ENCODE measurements around the gene DMRTC1B.
"Not testable (repeated sequence)": the region's sequence is repeated elsewhere in the genome, so short reads cannot be mapped to it uniquely, and the experiment has no call there.

DMRTC1B gene

DNA sequence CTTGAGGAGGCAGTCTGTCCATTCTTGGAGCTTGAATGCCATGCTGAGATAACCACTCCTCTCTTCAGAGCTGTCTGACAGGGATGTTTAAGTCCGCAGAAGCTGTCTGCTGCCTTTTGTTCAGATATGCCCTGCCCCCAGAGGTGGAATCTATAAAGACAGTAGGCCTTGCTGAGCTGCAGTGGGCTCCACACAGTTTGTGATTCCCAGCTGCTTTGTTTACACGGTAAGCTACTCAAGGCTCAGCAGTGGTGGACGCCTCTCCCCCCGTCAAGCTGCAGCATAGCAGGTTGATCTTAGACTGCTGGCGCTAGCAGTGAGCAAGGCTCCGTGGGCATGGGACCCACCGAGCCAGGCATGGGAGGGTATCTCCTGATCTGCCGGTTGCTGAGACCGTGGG, 16.2 kb upstream of the DMRTC1B start:
- not testable (repeated sequence) for H3K9me3 ChIP-seq (ENCODE audit: insufficient read depth, low read length); H3K79me2 ChIP-seq (ENCODE audit: insufficient read depth, low read length); H3K36me3 ChIP-seq (ENCODE audit: low read length); H3K4me3 ChIP-seq (ENCODE audit: insufficient read depth, low read length, poor library complexity, severe bottlenecking); H3F3A ChIP-seq (ENCODE audit: insufficient read depth); H3K27ac ChIP-seq (ENCODE audit: low read depth, low read length); H3K9ac ChIP-seq (ENCODE audit: low read length); H4K20me1 ChIP-seq (ENCODE audit: low read depth, low read length); H2AFZ ChIP-seq (ENCODE audit: low read depth, low read length, severe bottlenecking); H3K4me2 ChIP-seq (ENCODE audit: low read depth, low read length, poor library complexity, severe bottlenecking); H3K27me3 ChIP-seq (ENCODE audit: low read length); H3K9me2 ChIP-seq (replicated peaks; ENCODE audit: insufficient read depth, low read length)

DNA sequence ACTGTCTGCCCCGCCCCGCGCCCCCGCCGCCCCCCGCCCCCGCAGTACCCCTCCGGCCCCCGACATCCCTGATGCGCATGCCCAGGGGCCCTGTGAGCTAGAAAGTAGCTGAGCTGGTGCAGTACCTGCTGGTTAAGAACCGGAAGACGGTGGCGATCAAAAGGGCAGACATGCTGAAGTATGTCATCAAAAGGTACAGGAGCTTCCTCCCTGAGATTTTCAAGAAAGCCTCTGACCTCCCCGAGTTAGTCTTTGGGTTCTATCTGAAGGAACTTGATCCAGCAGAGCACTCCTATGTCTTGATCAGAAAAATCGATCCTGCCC, 739 bp downstream of the DMRTC1B start:
- not testable (repeated sequence) for H3K27ac ChIP-seq (ENCODE audit: low read depth, low read length); H2AFZ ChIP-seq (ENCODE audit: low read depth, low read length, severe bottlenecking); H3K9me3 ChIP-seq (ENCODE audit: insufficient read depth, low read length); H3K9me2 ChIP-seq (replicated peaks; ENCODE audit: insufficient read depth, low read length); H3K27me3 ChIP-seq (ENCODE audit: low read length); H3K36me3 ChIP-seq (ENCODE audit: low read length); H3K4me2 ChIP-seq (ENCODE audit: low read depth, low read length, poor library complexity, severe bottlenecking); H3K9ac ChIP-seq (ENCODE audit: low read length); H4K20me1 ChIP-seq (ENCODE audit: low read depth, low read length); H3K79me2 ChIP-seq (ENCODE audit: insufficient read depth, low read length); H3F3A ChIP-seq (ENCODE audit: insufficient read depth); H3K4me3 ChIP-seq (ENCODE audit: insufficient read depth, low read length, poor library complexity, severe bottlenecking)

- not testable (repeated sequence) for H3K27ac ChIP-seq (ENCODE audit: low read depth, low read length); H3K4me2 ChIP-seq (ENCODE audit: low read depth, low read length, poor library complexity, severe bottlenecking); H4K20me1 ChIP-seq (ENCODE audit: low read depth, low read length); H3K36me3 ChIP-seq (ENCODE audit: low read length); H3K9me2 ChIP-seq (replicated peaks; ENCODE audit: insufficient read depth, low read length); H3K9ac ChIP-seq (ENCODE audit: low read length); H3F3A ChIP-seq (ENCODE audit: insufficient read depth); H2AFZ ChIP-seq (ENCODE audit: low read depth, low read length, severe bottlenecking); H3K4me3 ChIP-seq (ENCODE audit: insufficient read depth, low read length, poor library complexity, severe bottlenecking); H3K79me2 ChIP-seq (ENCODE audit: insufficient read depth, low read length); H3K9me3 ChIP-seq (ENCODE audit: insufficient read depth, low read length); H3K27me3 ChIP-seq (ENCODE audit: low read length)
Observed at GRCh38 chrX:72778146-72778545, 1.5 kb downstream of the DMRTC1B start.

DNA sequence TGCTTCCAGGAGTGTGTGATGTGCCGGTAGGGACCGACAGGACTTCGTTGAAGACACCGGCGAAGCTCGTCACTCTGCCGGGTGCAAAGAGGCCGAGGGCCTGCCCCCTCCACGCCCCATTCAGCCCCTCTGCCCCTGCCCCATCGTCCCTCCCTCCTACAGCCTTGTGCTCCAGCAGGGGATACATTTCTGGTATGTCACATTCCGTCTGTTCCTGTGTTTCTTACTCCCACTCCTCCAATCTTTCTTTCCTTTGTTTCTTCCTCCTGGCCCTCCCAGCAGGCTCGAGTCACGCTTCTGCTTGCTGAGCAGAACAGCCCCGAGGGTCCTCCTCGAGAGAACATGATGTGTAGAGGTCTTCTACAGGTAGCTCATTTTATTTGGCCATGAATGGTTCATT, 5.9 kb downstream of the DMRTC1B start, which contains the start of gene FAM236B:
FAM236B (minus strand) TSS at position 101 of the 400 bp plus-strand sequence; CDS start at position 1, 100 bp downstream.
- not testable (repeated sequence) for H3K4me2 ChIP-seq (ENCODE audit: low read depth, low read length, poor library complexity, severe bottlenecking); H3K27me3 ChIP-seq (ENCODE audit: low read length); H4K20me1 ChIP-seq (ENCODE audit: low read depth, low read length); H3K9ac ChIP-seq (ENCODE audit: low read length); H3K9me3 ChIP-seq (ENCODE audit: insufficient read depth, low read length); H3K79me2 ChIP-seq (ENCODE audit: insufficient read depth, low read length); H3F3A ChIP-seq (ENCODE audit: insufficient read depth); H3K36me3 ChIP-seq (ENCODE audit: low read length); H3K9me2 ChIP-seq (replicated peaks; ENCODE audit: insufficient read depth, low read length); H3K4me3 ChIP-seq (ENCODE audit: insufficient read depth, low read length, poor library complexity, severe bottlenecking); H3K27ac ChIP-seq (ENCODE audit: low read depth, low read length); H2AFZ ChIP-seq (ENCODE audit: low read depth, low read length, severe bottlenecking)

DNA sequence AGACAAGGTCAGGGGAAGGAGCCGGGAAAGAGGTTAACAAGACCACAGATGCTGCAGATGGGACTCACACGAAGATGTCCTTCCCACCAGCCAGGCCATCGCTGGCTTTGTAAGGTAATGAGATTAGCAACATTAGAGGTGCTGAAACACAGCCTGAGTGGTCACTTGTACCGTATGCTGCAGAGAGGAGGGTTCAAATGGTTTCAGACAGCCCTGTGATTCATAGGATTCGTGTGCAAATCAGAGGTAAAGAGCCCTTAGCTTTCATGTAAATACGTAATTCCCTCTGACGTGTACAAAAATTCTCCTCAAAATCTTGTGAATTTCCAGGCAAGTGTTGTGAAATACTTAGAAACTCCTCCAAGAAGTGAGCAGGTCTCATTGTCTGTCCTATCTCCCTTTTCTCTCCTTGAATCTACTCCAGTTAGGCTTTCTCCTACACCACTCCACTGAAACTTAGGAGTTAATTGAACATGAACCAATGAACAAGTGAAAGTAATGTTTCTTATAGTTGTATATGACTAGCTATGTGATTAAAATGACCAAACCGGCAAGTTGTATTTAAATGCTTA, 6.8 kb downstream of the DMRTC1B start:
- not testable (repeated sequence) for H3K4me2 ChIP-seq (ENCODE audit: low read depth, low read length, poor library complexity, severe bottlenecking); H3K27ac ChIP-seq (ENCODE audit: low read depth, low read length); H3K9ac ChIP-seq (ENCODE audit: low read length); H3K4me3 ChIP-seq (ENCODE audit: insufficient read depth, low read length, poor library complexity, severe bottlenecking); H3K27me3 ChIP-seq (ENCODE audit: low read length); H3K79me2 ChIP-seq (ENCODE audit: insufficient read depth, low read length); H3F3A ChIP-seq (ENCODE audit: insufficient read depth); H3K36me3 ChIP-seq (ENCODE audit: low read length); H3K9me3 ChIP-seq (ENCODE audit: insufficient read depth, low read length); H4K20me1 ChIP-seq (ENCODE audit: low read depth, low read length); H2AFZ ChIP-seq (ENCODE audit: low read depth, low read length, severe bottlenecking); H3K9me2 ChIP-seq (replicated peaks; ENCODE audit: insufficient read depth, low read length)

DNA sequence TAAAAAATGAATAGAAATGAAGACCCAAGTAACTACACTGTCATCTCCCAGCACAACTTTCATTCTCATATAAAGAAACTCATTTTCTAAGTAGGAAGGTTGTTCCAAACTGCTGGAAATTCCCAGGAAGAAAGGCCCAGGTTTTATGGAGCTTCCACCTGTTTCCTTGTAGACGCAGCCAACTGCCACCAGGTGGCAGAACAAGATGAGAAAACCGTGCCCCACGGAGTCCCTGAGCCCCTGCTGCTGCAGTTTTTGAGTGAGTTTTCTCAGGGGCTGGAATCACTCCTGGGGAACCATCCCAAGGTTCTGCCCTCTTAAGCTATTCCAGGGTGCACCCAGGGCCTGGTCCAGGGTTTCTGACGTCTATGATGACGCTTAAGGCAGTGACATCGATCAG, 7.3 kb downstream of the DMRTC1B start:
- H3F3A ChIP-seq (ENCODE audit: insufficient read depth); H3K36me3 ChIP-seq (ENCODE audit: low read length); H3K4me3 ChIP-seq (ENCODE audit: insufficient read depth, low read length, poor library complexity, severe bottlenecking); H3K27me3 ChIP-seq (ENCODE audit: low read length); H3K4me2 ChIP-seq (ENCODE audit: low read depth, low read length, poor library complexity, severe bottlenecking); H3K9me2 ChIP-seq (replicated peaks; ENCODE audit: insufficient read depth, low read length); H3K79me2 ChIP-seq (ENCODE audit: insufficient read depth, low read length); H2AFZ ChIP-seq (ENCODE audit: low read depth, low read length, severe bottlenecking); H3K27ac ChIP-seq (ENCODE audit: low read depth, low read length); H3K9me3 ChIP-seq (ENCODE audit: insufficient read depth, low read length); H3K9ac ChIP-seq (ENCODE audit: low read length); H4K20me1 ChIP-seq (ENCODE audit: low read depth, low read length): not testable (repeated sequence)

DNA sequence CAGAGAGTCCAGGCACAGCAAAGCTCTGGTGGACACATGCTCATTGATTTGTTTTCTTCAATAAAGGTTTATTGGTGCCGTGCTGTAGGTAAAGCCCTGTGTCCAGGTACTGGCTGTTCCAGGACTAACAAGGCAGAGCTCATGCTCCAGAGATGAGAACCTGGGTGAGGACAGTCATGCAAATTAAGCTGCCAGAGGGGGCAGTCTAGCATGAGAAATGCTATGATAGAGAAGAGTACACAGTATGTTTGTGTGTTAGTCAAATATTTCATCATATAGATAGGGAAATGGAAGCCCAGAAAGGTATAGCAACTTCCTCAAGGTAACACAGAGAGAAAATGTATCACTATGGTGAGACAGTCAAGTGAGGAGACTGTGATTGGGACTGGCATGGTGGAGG, 11.5 kb downstream of the DMRTC1B start:
- H2AFZ ChIP-seq (ENCODE audit: low read depth, low read length, severe bottlenecking) = not testable (repeated sequence)

DNA sequence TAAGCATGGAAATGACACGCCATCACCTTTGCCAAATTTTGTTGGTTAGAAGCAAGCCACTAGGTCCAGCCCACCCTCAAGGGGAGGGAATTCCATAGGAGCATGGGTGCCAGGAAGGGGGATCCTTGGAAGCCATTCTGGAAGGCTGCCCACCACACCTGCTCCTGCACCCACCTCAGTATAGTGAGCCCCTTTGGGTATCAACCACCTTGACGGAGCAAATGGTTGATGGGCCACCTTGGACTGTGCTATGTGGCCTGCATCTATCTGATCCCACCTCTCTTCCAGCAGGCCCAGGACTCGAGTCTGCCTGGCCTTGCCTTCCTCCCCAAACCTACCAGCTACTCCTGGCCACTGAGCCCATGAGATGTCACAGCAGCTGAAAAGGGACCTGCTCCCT, 13.7 kb downstream of the DMRTC1B start:
- not testable (repeated sequence) for H3K9me2 ChIP-seq (replicated peaks; ENCODE audit: insufficient read depth, low read length); H3K4me3 ChIP-seq (ENCODE audit: insufficient read depth, low read length, poor library complexity, severe bottlenecking); H3K79me2 ChIP-seq (ENCODE audit: insufficient read depth, low read length); H3K9me3 ChIP-seq (ENCODE audit: insufficient read depth, low read length); H2AFZ ChIP-seq (ENCODE audit: low read depth, low read length, severe bottlenecking); H3K27ac ChIP-seq (ENCODE audit: low read depth, low read length); H3K27me3 ChIP-seq (ENCODE audit: low read length); H4K20me1 ChIP-seq (ENCODE audit: low read depth, low read length); H3K4me2 ChIP-seq (ENCODE audit: low read depth, low read length, poor library complexity, severe bottlenecking); H3F3A ChIP-seq (ENCODE audit: insufficient read depth); H3K9ac ChIP-seq (ENCODE audit: low read length); H3K36me3 ChIP-seq (ENCODE audit: low read length)

More for the DNA sequence above, 11.5 kb downstream of the DMRTC1B start:
- not testable (repeated sequence) for H3K27ac ChIP-seq (ENCODE audit: low read depth, low read length); H3K9ac ChIP-seq (ENCODE audit: low read length); H4K20me1 ChIP-seq (ENCODE audit: low read depth, low read length); H3K9me3 ChIP-seq (ENCODE audit: insufficient read depth, low read length); H3K79me2 ChIP-seq (ENCODE audit: insufficient read depth, low read length); H3K27me3 ChIP-seq (ENCODE audit: low read length); H3K36me3 ChIP-seq (ENCODE audit: low read length); H3K4me3 ChIP-seq (ENCODE audit: insufficient read depth, low read length, poor library complexity, severe bottlenecking); H3K4me2 ChIP-seq (ENCODE audit: low read depth, low read length, poor library complexity, severe bottlenecking); H3F3A ChIP-seq (ENCODE audit: insufficient read depth); H3K9me2 ChIP-seq (replicated peaks; ENCODE audit: insufficient read depth, low read length)
